GM18951 (cell line): ENCODE data around the gene KIAA1958.

ENCODE experiments used
- POLR2A ChIP-seq: IDR thresholded peaks from 4 replicates; pipeline ENCODE4 v1.6.1; 2011; ENCODE audit warnings: mild to moderate bottlenecking; ENCODE audit not compliant: insufficient read length, insufficient read depth; ENCODE audit errors: extremely low read depth
- in situ Hi-C: fragments of 300-500 bp; cut with MboI; formaldehyde crosslinking; loops from one replicate; pipeline ENCODE4 v1.12.0; 2022; ENCODE audit warnings: low sequenced_read_pairs, mixed read lengths, inconsistent platforms; ENCODE audit not compliant: unreplicated experiment

Gene KIAA1958

GRCh38 chr9:112473986-112474385 lies 12.6 kb upstream of the KIAA1958 start:
- in situ Hi-C loops, result no loop called here
- no peak for TF ChIP-seq POLR2A

- in situ Hi-C loops, result no loop called here
- no peak for TF ChIP-seq POLR2A
Measured at GRCh38 chr9:112475318-112475717, 11.3 kb upstream of the KIAA1958 start.

- no peak for TF ChIP-seq POLR2A
- in situ Hi-C loops, result no loop called here
Measured at GRCh38 chr9:112477330-112477729, 9.3 kb upstream of the KIAA1958 start.

GRCh38 chr9:112479221-112479620 lies 7.4 kb upstream of the KIAA1958 start:
- no peak for TF ChIP-seq POLR2A
- in situ Hi-C loops, result no loop called here

GRCh38 chr9:112484607-112485006 lies 2.0 kb upstream of the KIAA1958 start:
- in situ Hi-C loops, result no loop called here
- TF ChIP-seq POLR2A, result no peak

- in situ Hi-C loops, result no loop called here
- no peak for TF ChIP-seq POLR2A
Measured at GRCh38 chr9:112485574-112485973, 1.1 kb upstream of the KIAA1958 start.

GRCh38 chr9:112487008-112487798 lies 576 bp downstream of the KIAA1958 start:
- TF ChIP-seq POLR2A, result no peak
- in situ Hi-C loops, result no loop called here

- no peak for TF ChIP-seq POLR2A
- in situ Hi-C loops, result no loop called here
Measured at GRCh38 chr9:112487799-112488340, 1.2 kb downstream of the KIAA1958 start.

- no peak for TF ChIP-seq POLR2A
- in situ Hi-C loops, result no loop called here
Measured at GRCh38 chr9:112489039-112489546, 2.5 kb downstream of the KIAA1958 start.

- in situ Hi-C loops, result no loop called here
- TF ChIP-seq POLR2A, result no peak
Measured at GRCh38 chr9:112489876-112490666, 3.4 kb downstream of the KIAA1958 start.

- in situ Hi-C loops, result no loop called here
- no peak for TF ChIP-seq POLR2A
Measured at GRCh38 chr9:112493393-112494137, 6.9 kb downstream of the KIAA1958 start.

GRCh38 chr9:112494153-112494552 lies 7.5 kb downstream of the KIAA1958 start:
- in situ Hi-C loops, result no loop called here
- no peak for TF ChIP-seq POLR2A

- in situ Hi-C loops, result no loop called here
- TF ChIP-seq POLR2A, result no peak
Measured at GRCh38 chr9:112495614-112496013, 9.0 kb downstream of the KIAA1958 start.
